Measurements from ENCODE around the gene RNF32. TPM values are rescaled to one million over a fixed set of nuclear protein-coding genes. Genes with fewer than 3 reads are reported as not detected.

The RNF32 gene
- total RNA-seq, 1 experiment from 2014 or later: 0.61 TPM

DNA sequence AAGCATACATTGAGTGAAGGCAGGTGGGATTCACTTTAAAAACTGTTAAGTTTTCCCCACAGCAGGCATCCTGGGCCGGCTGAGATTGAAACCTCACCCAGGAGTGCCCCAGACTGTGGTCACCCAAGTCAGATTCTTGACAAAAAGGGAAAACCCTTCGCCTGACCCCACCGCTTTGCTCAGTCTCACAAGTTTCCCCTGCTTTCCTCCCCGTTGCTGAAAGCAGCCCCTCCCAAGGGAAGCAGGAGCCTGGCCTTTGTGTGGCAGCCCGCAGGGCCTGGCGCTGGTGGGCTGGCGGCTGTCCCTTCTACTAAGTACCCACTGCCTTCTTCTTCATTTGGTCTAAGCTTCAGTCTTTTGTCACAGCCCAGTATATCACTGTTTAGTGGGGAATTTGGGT is 16.0 kb downstream of the RNF32 start (continued):
- TF ChIP-seq, protein P1, sequence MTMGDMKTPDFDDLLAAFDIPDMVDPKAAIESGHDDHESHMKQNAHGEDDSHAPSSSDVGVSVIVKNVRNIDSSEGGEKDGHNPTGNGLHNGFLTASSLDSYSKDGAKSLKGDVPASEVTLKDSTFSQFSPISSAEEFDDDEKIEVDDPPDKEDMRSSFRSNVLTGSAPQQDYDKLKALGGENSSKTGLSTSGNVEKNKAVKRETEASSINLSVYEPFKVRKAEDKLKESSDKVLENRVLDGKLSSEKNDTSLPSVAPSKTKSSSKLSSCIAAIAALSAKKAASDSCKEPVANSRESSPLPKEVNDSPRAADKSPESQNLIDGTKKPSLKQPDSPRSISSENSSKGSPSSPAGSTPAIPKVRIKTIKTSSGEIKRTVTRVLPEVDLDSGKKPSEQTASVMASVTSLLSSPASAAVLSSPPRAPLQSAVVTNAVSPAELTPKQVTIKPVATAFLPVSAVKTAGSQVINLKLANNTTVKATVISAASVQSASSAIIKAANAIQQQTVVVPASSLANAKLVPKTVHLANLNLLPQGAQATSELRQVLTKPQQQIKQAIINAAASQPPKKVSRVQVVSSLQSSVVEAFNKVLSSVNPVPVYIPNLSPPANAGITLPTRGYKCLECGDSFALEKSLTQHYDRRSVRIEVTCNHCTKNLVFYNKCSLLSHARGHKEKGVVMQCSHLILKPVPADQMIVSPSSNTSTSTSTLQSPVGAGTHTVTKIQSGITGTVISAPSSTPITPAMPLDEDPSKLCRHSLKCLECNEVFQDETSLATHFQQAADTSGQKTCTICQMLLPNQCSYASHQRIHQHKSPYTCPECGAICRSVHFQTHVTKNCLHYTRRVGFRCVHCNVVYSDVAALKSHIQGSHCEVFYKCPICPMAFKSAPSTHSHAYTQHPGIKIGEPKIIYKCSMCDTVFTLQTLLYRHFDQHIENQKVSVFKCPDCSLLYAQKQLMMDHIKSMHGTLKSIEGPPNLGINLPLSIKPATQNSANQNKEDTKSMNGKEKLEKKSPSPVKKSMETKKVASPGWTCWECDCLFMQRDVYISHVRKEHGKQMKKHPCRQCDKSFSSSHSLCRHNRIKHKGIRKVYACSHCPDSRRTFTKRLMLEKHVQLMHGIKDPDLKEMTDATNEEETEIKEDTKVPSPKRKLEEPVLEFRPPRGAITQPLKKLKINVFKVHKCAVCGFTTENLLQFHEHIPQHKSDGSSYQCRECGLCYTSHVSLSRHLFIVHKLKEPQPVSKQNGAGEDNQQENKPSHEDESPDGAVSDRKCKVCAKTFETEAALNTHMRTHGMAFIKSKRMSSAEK (CRISPR knock-in tag; IDR thresholded peaks at IDR 0.05; ENCODE audit: borderline replicate concordance): no peak
- TF ChIP-seq TEAD4 (CRISPR knock-in tag; IDR thresholded peaks at IDR 0.05): no peak
- TF ChIP-seq NFATC4 (CRISPR knock-in tag; IDR thresholded peaks at IDR 0.05): no peak
- TF ChIP-seq EMX1 (CRISPR knock-in tag; IDR thresholded peaks at IDR 0.05): no peak
- no peak for TF ChIP-seq TEAD1 (CRISPR knock-in tag; IDR thresholded peaks at IDR 0.05)
- TF ChIP-seq CREM (CRISPR knock-in tag; IDR thresholded peaks at IDR 0.05): no peak
- no peak for TF ChIP-seq IRF2 (CRISPR knock-in tag; IDR thresholded peaks at IDR 0.05; ENCODE audit: borderline replicate concordance, low read depth)
- TF ChIP-seq, protein P2, sequence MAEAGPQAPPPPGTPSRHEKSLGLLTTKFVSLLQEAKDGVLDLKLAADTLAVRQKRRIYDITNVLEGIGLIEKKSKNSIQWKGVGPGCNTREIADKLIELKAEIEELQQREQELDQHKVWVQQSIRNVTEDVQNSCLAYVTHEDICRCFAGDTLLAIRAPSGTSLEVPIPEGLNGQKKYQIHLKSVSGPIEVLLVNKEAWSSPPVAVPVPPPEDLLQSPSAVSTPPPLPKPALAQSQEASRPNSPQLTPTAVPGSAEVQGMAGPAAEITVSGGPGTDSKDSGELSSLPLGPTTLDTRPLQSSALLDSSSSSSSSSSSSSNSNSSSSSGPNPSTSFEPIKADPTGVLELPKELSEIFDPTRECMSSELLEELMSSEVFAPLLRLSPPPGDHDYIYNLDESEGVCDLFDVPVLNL (CRISPR knock-in tag; IDR thresholded peaks at IDR 0.05; ENCODE audit: borderline replicate concordance, low read depth): no peak
- no peak for TF ChIP-seq ZNF138 (CRISPR knock-in tag; conservative IDR thresholded peaks at IDR 0.05)
- TF ChIP-seq PREB (CRISPR knock-in tag; IDR thresholded peaks at IDR 0.05; ENCODE audit: borderline replicate concordance): no peak
- TF ChIP-seq ZNF219 (CRISPR knock-in tag; IDR thresholded peaks at IDR 0.05; ENCODE audit: borderline replicate concordance): no peak
- TF ChIP-seq RELA (CRISPR knock-in tag; IDR thresholded peaks at IDR 0.05; ENCODE audit: borderline replicate concordance): no peak
- no peak for TF ChIP-seq FOXK1 (CRISPR knock-in tag; IDR thresholded peaks at IDR 0.05)
- no peak for TF ChIP-seq RORB (CRISPR knock-in tag; IDR thresholded peaks at IDR 0.05)
- TF ChIP-seq FOXJ3 (CRISPR knock-in tag; IDR thresholded peaks at IDR 0.05; ENCODE audit: borderline replicate concordance): no peak

GRCh38 chr7:156657681-156658080 is 17.1 kb downstream of the RNF32 start:
- H3K27me3 Mint-ChIP-seq (ENCODE audit: low read depth): no peaks in the 10 kb centered on the region
- CTCF ChIA-PET: no interaction called here
- H3K4me3 Mint-ChIP-seq: no peak overlapping the region
- H3K36me3 Mint-ChIP-seq: no peaks in the 10 kb centered on the region
- ATAC-seq: no peak
- POLR2A ChIA-PET: no interaction called here
- TF ChIP-seq TP53 (CRISPR knock-in tag; IDR thresholded peaks at IDR 0.05) (no peak), MXD4 (CRISPR knock-in tag; IDR thresholded peaks at IDR 0.05; ENCODE audit: borderline replicate concordance) (no peak), MYBL2 (CRISPR knock-in tag; IDR thresholded peaks at IDR 0.05) (no peak), IRF1 (CRISPR knock-in tag; IDR thresholded peaks at IDR 0.05) (no peak), NR3C1 (CRISPR knock-in tag; conservative IDR thresholded peaks at IDR 0.05; ENCODE audit: low read depth) (no peak)
- TF ChIP-seq, protein P2 (CRISPR knock-in tag; IDR thresholded peaks at IDR 0.05; ENCODE audit: borderline replicate concordance, low read depth): no peak
- TF ChIP-seq, protein P3, sequence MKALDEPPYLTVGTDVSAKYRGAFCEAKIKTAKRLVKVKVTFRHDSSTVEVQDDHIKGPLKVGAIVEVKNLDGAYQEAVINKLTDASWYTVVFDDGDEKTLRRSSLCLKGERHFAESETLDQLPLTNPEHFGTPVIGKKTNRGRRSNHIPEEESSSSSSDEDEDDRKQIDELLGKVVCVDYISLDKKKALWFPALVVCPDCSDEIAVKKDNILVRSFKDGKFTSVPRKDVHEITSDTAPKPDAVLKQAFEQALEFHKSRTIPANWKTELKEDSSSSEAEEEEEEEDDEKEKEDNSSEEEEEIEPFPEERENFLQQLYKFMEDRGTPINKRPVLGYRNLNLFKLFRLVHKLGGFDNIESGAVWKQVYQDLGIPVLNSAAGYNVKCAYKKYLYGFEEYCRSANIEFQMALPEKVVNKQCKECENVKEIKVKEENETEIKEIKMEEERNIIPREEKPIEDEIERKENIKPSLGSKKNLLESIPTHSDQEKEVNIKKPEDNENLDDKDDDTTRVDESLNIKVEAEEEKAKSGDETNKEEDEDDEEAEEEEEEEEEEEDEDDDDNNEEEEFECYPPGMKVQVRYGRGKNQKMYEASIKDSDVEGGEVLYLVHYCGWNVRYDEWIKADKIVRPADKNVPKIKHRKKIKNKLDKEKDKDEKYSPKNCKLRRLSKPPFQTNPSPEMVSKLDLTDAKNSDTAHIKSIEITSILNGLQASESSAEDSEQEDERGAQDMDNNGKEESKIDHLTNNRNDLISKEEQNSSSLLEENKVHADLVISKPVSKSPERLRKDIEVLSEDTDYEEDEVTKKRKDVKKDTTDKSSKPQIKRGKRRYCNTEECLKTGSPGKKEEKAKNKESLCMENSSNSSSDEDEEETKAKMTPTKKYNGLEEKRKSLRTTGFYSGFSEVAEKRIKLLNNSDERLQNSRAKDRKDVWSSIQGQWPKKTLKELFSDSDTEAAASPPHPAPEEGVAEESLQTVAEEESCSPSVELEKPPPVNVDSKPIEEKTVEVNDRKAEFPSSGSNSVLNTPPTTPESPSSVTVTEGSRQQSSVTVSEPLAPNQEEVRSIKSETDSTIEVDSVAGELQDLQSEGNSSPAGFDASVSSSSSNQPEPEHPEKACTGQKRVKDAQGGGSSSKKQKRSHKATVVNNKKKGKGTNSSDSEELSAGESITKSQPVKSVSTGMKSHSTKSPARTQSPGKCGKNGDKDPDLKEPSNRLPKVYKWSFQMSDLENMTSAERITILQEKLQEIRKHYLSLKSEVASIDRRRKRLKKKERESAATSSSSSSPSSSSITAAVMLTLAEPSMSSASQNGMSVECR (CRISPR knock-in tag; IDR thresholded peaks at IDR 0.05; ENCODE audit: borderline replicate concordance): no peak
- peaks cover 8% of the 10 kb centered on the region for H3K4me1 Mint-ChIP-seq
- H3K9me3 Mint-ChIP-seq: no peaks in the 10 kb centered on the region
- H3K27ac Mint-ChIP-seq: no peak overlapping the region
- no peak for DNase-seq (ENCODE audit: low spot score)

All from WTC11 (cell line).